NCI-H510A treated with DMSO at 0.1 percent for 48 hours (cell line): ENCODE results near the gene ADAMTSL3.

ENCODE experiments used
- DNase-seq: peaks from one replicate; lab custom pipeline; 2025; lab: John Stamatoyannopoulos, UW

Gene ADAMTSL3

DNA sequence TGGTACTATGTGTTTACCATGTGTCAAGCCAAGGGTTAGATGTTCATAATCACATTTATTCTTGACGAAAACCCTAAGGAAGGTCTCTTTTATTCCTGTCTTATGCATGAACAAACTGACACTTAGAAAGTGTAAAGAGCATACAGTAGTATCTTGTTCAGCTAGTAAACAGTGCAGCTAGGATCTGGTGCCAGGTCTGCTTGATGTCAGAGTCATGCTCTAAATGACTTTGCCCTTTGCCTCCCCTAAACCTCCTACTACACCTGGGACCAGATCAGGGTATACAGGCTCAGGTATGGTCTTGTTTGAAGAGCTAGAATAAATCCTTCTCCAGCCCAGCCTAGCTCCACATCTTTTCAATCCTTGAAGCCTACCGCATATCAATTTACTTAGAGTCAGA is 232.4 kb downstream of the ADAMTSL3 start:
- no peak for DNase-seq

DNA sequence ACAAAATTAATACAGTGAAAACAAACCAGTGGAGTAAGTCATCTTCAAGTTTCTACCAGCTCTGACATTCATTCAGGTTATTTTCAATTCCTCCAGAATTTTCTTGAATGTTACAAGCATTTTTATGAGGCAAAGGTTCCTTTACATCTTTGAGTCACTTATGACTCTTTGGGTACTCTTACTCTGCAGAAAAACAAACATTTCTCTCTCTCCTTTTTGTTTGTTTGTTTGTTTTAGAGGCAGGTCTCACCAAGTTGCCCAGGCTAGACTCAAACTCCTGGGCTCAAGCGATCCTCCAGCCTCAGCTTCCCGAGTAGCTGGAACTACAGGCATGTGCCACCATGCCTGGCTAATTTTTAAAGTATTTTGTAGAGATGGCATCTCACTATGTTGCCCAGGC is 233.5 kb downstream of the ADAMTSL3 start:
- no peak for DNase-seq

DNA sequence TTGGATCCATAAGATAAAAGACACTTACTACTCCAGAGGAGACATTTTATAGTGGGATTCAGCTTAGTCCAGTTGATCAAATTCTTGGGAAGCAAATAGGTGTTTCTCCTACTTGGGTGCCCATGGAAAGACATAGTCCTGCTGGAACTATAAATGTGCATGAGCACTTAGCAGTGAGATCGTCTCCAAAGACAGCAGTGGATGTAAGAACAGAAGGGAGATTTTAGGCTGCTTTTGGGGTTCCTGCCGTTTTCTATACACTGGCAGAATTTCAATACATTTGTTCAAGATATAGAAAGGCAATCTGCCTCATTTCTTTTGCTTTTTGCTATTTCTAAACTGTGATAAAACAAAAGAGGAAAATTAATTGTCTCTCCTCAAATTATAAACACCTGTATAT is 234.0 kb downstream of the ADAMTSL3 start:
- no peak for DNase-seq

DNA sequence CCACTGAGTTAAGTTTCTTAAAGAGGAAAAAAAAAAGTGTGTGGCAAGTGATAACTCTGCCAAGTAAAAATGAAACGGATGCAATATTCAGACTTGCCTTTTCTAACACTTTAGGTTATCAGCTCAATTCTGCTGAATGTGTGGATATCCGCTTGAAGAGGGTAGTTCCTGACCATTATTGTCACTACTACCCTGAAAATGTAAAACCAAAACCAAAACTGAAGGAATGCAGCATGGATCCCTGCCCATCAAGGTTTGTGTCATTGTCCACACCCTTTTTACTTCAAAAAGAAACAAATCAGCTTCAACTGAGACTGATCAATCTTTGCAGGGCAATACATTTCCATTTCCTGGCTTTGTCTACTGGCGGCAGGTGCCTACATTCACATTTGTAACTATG is 236.1 kb downstream of the ADAMTSL3 start:
- DNase-seq = no peak

DNA sequence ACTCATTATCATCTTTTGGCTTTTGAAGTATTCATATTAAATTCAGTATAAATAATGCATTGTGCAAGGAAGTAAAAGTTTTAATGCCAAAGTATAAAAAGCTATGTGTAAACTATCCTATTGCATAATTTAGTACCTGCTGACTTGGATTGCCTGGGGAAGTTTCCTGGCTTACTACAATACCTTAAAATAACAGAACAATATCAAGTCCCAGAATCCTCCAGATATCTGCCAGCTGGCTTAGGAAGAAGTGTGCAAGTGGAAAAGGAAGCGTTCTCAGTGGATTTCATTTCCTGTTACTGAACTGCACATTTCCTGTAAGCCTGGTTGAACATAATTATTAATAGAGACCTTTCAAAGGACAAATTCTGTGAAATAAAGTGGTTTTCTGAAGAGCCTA is 236.7 kb downstream of the ADAMTSL3 start:
- DNase-seq = no peak

DNA sequence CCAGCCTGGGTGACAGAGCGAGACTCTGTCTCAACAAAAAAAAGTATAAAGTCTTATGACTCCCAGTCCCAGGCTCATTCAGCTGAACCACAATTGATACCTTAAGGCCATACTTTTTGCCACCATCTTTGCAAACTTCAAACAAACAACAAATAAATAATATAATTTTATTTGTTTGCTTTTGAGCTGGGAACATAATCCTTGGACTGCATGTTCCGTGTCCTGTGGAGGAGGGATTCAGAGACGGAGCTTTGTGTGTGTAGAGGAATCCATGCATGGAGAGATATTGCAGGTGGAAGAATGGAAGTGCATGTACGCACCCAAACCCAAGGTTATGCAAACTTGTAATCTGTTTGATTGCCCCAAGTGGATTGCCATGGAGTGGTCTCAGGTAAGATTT is 238.6 kb downstream of the ADAMTSL3 start:
- no peak for DNase-seq

DNA sequence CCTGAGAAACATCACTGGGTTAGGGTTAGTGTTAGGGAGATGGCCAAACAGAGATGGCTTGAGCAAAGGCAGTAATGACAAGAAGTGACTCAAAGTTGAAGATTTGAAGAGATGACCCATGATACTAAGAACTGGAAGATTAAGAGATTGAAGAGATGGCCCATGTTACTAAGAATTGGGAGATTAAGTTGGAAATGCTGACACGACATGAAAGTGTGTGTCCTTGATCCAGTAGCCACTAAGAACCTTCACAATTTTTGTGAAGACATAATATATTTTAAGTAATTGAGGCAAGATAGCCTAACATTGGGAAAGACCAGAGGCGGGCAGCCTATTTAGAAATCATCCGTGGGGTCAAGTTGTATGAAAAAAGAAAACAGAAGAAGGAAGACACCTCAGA is 239.4 kb downstream of the ADAMTSL3 start:
- no peak for DNase-seq

DNA sequence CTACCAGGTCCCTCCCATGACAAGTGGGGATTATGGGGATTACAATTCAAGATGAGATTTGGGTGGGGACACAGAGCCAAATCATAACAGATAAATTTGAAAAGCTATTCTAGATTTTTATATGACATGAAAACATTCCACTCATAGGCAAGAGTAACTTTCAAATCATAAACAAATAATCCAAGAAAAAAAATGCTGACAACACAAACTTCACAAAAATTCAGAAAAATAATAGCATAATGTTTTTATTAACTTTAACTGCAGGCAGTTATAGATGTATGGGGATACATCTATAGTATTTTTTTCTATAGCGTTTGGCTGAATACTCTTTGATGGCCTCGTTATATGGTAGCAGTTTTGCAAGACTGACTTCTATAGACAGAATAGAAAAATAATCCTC is 243.1 kb downstream of the ADAMTSL3 start:
- no peak for DNase-seq

DNA sequence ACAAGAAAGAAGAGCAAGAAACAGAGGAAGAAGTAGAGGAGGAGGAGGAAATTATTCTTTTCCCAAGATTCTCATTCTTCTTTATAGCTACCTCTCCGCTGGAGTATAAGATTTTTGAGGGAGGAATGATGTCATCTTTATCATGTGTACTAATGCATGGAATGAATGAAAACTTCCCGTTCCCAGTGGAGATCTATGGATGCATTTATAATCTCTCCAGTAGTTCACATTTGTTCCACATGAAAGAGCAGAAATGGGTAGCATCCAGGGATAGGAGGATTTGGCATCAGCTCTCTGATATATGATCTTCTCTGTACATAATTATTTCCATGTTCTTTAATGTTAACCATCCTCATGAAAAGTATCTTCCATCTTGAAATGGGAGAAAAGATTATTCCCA is 244.4 kb downstream of the ADAMTSL3 start:
- no peak for DNase-seq

DNA sequence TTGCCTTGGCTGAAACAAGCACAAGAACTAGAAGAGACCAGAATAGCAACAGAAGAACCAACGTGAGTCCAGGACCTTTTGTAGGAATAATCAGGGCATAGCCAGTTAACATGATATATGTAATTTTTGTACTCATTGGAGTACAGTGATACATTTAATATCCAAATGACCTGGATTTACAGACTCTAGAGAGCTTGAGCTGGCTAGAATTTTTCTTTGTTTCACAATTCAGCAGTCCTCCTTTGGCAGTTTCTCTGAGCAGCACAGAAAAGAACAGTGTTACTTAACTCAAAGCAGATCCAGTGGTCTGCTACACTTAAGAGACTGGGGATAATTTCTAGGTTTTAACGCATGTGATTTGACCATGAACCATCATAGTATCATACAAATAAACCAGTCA is 245.7 kb downstream of the ADAMTSL3 start:
- no peak for DNase-seq

DNA sequence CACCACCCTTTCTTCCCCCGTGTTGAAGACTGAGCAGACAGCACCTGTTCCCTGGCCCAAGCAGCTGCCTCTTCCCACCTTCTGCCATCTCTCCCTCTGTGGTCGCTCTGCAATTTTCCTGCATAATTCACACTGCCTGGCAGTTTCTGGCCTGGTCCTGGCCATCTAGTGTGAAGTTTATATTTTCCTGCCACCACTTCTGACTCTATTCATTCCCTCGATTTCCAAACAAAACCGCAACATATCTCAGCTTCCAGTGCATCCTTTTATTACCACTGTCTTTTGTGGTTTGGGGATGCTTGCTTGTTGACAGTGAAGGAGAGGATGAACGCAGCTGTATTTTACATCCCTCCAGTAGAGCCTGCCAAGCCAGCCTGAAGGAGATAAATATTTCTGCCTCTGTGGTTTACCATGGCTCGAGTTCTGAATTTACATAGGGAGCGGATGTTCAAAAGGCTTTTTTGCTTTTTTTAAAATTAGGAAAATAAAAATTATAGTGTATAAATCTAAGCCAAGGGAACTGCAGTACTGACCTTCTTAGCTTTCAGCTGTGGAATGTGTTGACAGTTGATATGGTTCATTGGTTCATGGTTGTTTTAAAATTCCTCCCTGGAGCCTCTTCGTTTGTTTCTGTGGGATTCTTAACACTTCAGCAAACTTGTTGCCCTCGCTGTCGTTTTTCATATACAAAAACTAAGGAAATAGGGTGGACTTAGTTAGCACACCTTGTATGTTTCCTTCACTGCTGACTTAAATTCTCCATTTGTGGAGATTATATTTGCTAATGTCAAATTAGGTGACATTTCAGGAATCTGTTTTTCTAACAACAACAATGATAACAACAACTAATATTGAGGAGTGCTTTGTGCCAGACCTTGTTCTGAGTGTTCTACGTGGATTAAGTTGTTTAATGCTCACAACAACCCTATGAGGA is 250.5 kb downstream of the ADAMTSL3 start:
- no peak for DNase-seq

DNA sequence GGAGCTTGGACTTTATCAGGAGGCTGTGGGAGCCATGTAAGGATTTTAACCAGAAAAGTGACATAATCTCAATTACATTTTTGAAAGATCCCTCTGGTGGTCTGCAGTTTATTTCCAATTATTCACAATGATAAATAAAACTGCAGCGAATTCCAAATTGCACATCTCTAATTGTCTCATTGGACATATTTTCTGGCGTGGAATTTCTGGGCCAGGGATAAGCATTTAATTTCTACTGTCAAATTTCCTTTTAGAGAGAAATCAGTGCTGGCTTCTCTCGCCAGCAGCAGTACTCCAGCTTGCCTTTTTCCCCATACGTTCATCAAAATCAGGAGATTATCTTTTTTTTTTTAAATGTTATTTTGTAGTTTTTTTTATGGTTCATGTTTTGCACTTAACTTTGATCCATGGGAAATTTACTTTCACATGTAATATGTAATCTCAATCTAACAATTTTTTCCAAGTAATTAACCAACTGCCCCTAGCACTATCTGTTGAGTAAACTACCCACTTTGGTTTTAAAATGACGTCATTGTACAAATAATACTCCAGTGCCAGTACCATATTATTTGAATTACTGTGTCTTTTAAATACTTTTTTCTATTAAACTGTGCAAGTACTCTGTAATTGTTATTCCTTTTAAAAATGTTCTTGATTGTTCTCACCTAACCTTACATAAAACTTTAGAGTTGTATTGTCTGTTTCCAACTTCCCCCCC is 251.8 kb downstream of the ADAMTSL3 start:
- DNase-seq = no peak

DNA sequence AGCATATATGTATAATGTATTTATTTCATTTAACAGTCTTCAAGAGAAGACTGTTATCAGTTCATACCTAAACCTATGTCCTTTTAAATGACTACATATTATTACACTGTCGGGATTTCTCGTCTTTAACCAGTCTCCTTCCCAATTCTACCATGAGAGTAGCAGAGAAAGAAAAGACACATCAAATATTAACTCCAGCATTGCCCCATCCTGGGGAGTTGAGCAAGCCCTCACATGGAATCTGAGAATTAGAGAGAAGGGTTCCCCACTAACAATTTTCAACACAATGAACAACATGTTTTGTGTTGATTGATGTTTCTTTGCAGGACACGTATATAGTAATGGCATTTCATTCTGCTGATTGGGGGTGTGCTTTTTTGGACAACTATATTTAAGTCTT is 257.4 kb downstream of the ADAMTSL3 start:
- DNase-seq = no peak

DNA sequence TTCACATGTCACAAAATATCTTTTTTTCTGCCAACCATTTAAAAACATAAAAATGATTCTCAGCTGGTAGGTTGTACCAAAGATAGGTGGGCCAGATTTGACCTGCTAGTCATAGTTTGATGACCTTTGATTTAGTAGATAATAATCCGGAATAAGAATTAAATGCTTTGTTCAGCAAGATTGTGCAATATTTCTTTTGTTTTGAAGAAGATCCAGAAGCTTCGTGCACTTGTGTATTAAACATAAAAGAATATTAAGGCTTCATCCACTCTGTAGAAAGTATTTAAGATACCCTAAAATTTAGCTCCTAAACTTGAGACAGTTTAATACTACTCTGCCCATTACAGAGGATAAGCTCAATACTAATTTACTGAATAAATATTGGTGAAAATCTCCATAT is 258.4 kb downstream of the ADAMTSL3 start:
- DNase-seq = no peak

DNA sequence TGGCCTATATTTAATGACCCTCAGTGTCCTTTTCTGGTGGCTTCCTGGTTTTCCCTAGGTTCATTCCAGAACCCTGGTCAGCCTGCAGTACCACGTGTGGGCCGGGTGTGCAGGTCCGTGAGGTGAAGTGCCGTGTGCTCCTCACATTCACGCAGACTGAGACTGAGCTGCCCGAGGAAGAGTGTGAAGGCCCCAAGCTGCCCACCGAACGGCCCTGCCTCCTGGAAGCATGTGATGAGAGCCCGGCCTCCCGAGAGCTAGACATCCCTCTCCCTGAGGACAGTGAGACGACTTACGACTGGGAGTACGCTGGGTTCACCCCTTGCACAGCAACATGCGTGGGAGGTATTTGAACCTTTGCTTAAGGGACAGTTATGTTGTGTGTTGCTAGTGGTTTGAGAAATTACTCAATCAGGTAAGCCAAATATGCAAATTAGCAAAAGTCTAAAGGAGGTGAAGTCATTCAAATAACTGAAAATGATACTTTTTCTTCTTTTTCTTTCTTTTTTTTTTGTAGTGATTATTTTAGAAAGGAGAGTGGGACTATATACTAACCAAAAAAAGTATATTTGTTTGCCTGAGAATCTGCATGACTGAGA is 259.2 kb downstream of the ADAMTSL3 start:
- DNase-seq = no peak

DNA sequence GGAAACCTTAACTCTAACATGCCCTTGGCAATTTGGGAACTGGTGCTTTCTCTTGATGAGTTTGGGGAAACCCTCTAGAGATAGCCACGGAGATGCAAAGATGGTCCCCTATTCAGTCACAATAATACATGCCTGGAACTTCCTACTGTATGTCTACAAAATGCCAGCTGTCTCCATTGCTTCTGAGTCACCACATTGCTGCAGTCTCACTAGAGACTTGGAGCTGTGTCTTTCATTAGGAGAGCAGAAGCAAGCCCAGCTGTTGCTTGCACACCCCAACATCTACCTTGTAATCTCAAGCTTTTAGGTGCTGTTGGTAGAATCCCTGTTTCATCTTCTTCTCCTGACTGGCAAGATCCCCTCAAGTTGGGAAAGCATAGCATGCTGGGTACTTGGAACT is 261.0 kb downstream of the ADAMTSL3 start:
- no peak for DNase-seq

DNA sequence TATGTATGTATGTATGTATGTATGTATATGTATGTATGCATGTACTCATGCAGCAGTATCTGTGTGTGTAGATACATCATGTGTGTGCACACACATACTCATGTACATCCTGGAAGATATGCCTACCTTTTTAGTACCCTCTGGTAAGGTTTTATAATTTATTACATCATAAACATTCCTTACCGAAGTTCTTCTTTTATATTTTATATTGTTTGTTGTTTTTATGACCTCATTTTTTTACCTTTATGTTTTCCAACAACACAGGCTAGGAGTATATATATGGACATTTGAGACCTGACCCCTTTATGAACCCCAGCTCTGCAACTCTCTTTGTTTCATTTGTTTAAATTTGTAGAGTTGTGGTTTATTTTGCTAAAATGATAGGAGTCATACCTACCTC is 263.5 kb downstream of the ADAMTSL3 start:
- no peak for DNase-seq

DNA sequence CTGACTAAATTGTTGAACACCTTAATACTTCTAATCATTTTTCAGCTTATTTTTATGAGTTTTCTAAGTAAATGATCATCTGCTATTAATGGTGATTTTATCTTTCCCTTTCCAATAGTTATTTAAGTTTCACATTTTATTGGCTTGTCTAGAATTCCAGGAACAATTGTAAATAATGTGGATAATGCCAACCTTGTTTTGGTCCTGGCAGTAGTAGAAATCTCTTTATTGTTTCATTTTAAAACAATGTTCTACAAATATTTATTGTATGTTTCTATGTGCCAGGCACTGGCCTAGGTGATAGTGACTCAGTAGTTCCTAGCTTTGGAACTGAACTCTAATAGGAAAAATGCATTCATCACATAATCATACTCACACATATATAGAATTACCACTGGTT is 264.1 kb downstream of the ADAMTSL3 start:
- DNase-seq = no peak

DNA sequence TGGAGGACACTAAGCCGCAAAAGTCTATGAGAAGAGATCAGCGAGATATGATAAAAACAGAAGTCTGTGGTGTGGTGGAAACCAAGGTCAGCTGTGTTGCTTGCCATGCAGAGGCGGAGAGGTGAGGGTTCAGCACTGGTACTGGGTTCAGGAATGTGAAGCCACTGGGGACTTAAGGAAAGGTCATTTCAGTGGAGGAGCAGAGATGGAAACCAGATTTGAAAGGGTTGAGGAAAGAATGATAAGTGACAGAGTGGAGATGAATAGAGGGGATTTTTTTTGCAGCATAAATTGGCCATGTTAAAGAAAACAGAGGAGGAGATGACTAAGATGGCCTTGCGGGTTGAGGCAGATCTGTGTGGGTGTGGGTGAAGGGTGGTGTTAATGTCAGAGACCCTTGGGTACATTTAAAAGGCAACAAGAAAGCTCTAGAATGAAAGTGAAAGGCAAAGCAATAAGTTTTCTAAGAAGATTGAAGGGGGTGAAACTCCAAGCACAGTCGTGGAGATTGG is 265.5 kb downstream of the ADAMTSL3 start:
- DNase-seq = no peak

DNA sequence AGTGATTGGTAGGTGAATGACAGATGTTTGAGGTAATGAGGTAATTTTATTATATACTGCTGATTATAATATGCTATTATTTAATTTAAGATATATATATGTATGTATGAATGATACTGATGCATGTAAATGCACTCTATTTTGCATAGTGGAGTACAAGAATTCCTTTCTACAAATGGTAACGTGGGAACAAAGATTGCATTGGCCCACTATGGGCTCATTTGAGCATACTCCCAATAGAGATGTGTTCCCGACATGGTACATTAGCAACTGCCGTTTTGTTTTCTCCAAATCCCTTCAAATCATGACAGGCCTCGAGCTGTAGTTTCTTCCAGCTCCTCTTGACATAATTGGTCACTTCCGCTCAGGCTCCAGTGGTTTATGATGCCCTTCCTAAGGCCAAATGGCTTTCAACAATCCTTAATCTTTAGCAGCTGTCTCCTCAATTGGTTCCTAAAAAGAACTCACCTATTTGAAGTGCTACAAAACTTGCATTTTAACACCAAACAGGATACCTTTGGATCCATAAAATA is 266.1 kb downstream of the ADAMTSL3 start:
- no peak for DNase-seq

DNA sequence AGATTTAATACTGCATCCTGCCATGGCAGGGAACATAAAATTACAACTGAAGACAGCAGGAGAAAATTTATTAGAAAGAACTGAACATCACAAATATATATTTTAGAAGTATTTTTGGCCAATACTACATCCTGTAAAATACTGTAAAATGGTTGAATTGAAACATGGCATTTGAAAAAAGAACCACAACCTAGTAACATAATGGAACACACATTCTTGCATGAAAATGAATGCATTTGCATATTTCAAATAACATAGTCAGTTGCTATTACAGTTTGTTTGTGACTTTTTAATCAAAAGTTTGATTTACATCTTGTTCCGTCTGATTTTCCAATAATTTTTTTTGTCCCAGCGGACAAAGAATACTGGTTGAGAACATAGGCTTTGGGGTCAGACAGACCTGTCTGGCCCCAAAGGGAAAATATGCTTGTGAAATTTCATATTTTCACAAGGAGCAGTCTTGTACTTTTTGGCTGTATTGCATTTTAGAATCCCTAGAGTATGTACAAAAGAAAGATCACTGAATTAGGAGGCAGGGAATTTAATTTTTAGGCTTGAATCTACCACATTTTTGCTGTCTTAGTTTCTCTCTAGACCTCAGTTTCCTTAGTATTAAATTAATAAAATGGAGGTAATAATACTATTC is 268.8 kb downstream of the ADAMTSL3 start:
- no peak for DNase-seq

DNA sequence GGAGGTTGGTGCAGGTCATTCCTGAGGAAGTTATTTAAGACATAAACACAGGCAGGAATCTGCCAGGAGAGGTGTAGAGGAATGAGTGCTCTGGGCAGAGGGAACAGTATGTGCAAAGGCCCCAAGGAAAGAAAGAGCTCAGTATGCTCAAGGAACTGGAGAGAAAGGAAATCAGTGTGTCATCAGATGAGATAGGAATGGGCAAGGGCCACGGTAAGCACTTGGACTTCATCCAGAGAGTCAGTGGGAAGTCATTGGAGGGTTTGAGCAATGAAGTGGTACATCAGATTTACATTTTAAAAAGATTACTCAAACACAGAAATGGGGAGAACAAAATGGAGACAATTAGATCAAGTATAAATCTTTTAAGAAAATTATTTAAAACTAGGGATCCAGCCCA is 272.2 kb downstream of the ADAMTSL3 start:
- no peak for DNase-seq
